GM21529 (cell line): Measurements from ENCODE around the gene QSOX1.
A peak's percentile ranks its signal among the peaks of the same experiment; 100 is the strongest.
"Not testable (repeated sequence)": the region's sequence is repeated elsewhere in the genome, so short reads cannot be mapped to it uniquely, and the experiment has no call there.

ENCODE experiments used
- ATAC-seq: cut with Tn5 transposase; IDR thresholded peaks from one replicate; pipeline ENCODE4 v1.9.1; 2021; ENCODE audit not compliant: unreplicated experiment

Gene QSOX1

GRCh38 chr1:180154325-180155181 is at the start of gene QSOX1:
TSS of gene QSOX1 (plus strand) at chr1:180154869. CDS start at chr1:180154908, 39 bp downstream.
- peak; percentile 94 for ATAC-seq

GRCh38 chr1:180112091-180112490 is 42.6 kb upstream of the QSOX1 start:
- no peak for ATAC-seq

- ATAC-seq = no peak
Measured at GRCh38 chr1:180112984-180113647, 41.6 kb upstream of the QSOX1 start.

- ATAC-seq = no peak
Measured at GRCh38 chr1:180114396-180114945, 40.2 kb upstream of the QSOX1 start.

GRCh38 chr1:180116964-180117763 is 37.5 kb upstream of the QSOX1 start:
- no peak for ATAC-seq

- no peak for ATAC-seq
Measured at GRCh38 chr1:180117764-180118116, 36.9 kb upstream of the QSOX1 start.

- no peak for ATAC-seq
Measured at GRCh38 chr1:180119837-180120236, 34.8 kb upstream of the QSOX1 start.

GRCh38 chr1:180123463-180123936 is 31.2 kb upstream of the QSOX1 start:
- ATAC-seq = no peak

GRCh38 chr1:180130651-180131050 is 24.0 kb upstream of the QSOX1 start:
- ATAC-seq = no peak

- ATAC-seq = no peak
Measured at GRCh38 chr1:180131510-180131909, 23.2 kb upstream of the QSOX1 start.

- ATAC-seq = no peak
Measured at GRCh38 chr1:180133193-180133592, 21.5 kb upstream of the QSOX1 start.

- ATAC-seq = not testable (repeated sequence)
Measured at GRCh38 chr1:180133688-180134087, 21.0 kb upstream of the QSOX1 start.

- ATAC-seq = no peak
Measured at GRCh38 chr1:180135535-180135934, 19.1 kb upstream of the QSOX1 start.

GRCh38 chr1:180136331-180136967 is 18.2 kb upstream of the QSOX1 start:
- ATAC-seq = no peak

- no peak for ATAC-seq
Measured at GRCh38 chr1:180136968-180137356, 17.7 kb upstream of the QSOX1 start.

- ATAC-seq = no peak
Measured at GRCh38 chr1:180137776-180138175, 16.9 kb upstream of the QSOX1 start.

- ATAC-seq = no peak
Measured at GRCh38 chr1:180141381-180141934, 13.2 kb upstream of the QSOX1 start.

GRCh38 chr1:180143359-180143758 is 11.3 kb upstream of the QSOX1 start:
- no peak for ATAC-seq

GRCh38 chr1:180144659-180145357 is 9.9 kb upstream of the QSOX1 start:
- ATAC-seq = no peak

- ATAC-seq = no peak
Measured at GRCh38 chr1:180145446-180145845, 9.2 kb upstream of the QSOX1 start.
